ENCODE measurements around the gene KCNJ14.
A peak's percentile ranks its signal among the peaks of the same experiment; 100 is the strongest.

KCNJ14 gene

GRCh38 chr19:48497728-48498594, 42.6 kb downstream of the KCNJ14 start:
- no peak overlapping the region for H3K4me3 ChIP-seq
- peaks cover 0 to 36% (median 17%) of the 10 kb centered on the region in 4 donors for H3K4me1 ChIP-seq
- H3K27me3 ChIP-seq: peaks cover 0 to 66% of the 10 kb centered on the region in 2 donors

GRCh38 chr19:48498595-48499311, 43.4 kb downstream of the KCNJ14 start:
- Histone ChIP-seq H3K4me3 (no peak overlapping the region), H3K36me3 (no peaks in the 10 kb centered on the region), H3K27ac (no peak overlapping the region), H3K4me1 (peaks cover 0 to 30% (median 13%) of the 10 kb centered on the region in 4 donors), H3K9me3 (no peaks in the 10 kb centered on the region), H3K27me3 (peaks cover 0 to 60% of the 10 kb centered on the region in 2 donors)
- intact Hi-C loops (cut with DNase I; ENCODE audit: low total_unique reads): no loop called here
- DNase-seq: no peak
- no peak for TF ChIP-seq CTCF (IDR thresholded peaks at IDR 0.05)

More at GRCh38 chr19:48497728-48498594, 42.6 kb downstream of the KCNJ14 start:
- intact Hi-C loops (cut with DNase I; ENCODE audit: low total_unique reads): no loop called here
- DNase-seq: no peak
- TF ChIP-seq CTCF (IDR thresholded peaks at IDR 0.05): no peak
- H3K36me3 ChIP-seq: no peaks in the 10 kb centered on the region
- no peak overlapping the region for H3K27ac ChIP-seq
- no peaks in the 10 kb centered on the region for H3K9me3 ChIP-seq

GRCh38 chr19:48499316-48500090, 44.1 kb downstream of the KCNJ14 start:
- no peak for TF ChIP-seq CTCF (IDR thresholded peaks at IDR 0.05)
- intact Hi-C loops (cut with DNase I; ENCODE audit: low total_unique reads): no loop called here
- no peak for DNase-seq
- H3K36me3 ChIP-seq: no peaks in the 10 kb centered on the region
- no peak overlapping the region for H3K27ac ChIP-seq
- H3K4me3 ChIP-seq: no peak overlapping the region
- H3K4me1 ChIP-seq: peaks cover 0 to 27% (median 12%) of the 10 kb centered on the region in 4 donors
- H3K9me3 ChIP-seq: no peaks in the 10 kb centered on the region
- peaks cover 0 to 60% of the 10 kb centered on the region in 2 donors for H3K27me3 ChIP-seq

- Histone ChIP-seq H3K4me1 (peaks cover 0 to 27% (median 12%) of the 10 kb centered on the region in 4 donors), H3K27ac (no peak overlapping the region), H3K36me3 (no peaks in the 10 kb centered on the region), H3K9me3 (no peaks in the 10 kb centered on the region), H3K27me3 (peaks cover 0 to 60% of the 10 kb centered on the region in 2 donors), H3K4me3 (no peak overlapping the region)
- intact Hi-C loops (cut with DNase I; ENCODE audit: low total_unique reads): no loop called here
- TF ChIP-seq CTCF (IDR thresholded peaks at IDR 0.05): no peak
- peak in 1 of 2 donors; percentile 63 for DNase-seq
These were observed 45.6 kb downstream of the KCNJ14 start for GRCh38 chr19:48500830-48501493.

All from tibial artery (tissue), 4 donors.